Activated effector memory CD4-positive, alpha-beta T cell treated with Interleukin-2 at 50 U/mL for 16 hours (primary cell): ENCODE measurements around the gene PTPA.
A peak's percentile ranks its signal among the peaks of the same experiment; 100 is the strongest.
"Not testable (repeated sequence)": the region's sequence is repeated elsewhere in the genome, so short reads cannot be mapped to it uniquely, and the experiment has no call there.

Experiments
- DNase-seq: peaks from one replicate; pipeline ENCODE4 v3.0.0-alpha.2; 2020

PTPA gene

GRCh38 chr9:129161534-129161837, 50.3 kb downstream of the PTPA start:
- no peak for DNase-seq

DNA sequence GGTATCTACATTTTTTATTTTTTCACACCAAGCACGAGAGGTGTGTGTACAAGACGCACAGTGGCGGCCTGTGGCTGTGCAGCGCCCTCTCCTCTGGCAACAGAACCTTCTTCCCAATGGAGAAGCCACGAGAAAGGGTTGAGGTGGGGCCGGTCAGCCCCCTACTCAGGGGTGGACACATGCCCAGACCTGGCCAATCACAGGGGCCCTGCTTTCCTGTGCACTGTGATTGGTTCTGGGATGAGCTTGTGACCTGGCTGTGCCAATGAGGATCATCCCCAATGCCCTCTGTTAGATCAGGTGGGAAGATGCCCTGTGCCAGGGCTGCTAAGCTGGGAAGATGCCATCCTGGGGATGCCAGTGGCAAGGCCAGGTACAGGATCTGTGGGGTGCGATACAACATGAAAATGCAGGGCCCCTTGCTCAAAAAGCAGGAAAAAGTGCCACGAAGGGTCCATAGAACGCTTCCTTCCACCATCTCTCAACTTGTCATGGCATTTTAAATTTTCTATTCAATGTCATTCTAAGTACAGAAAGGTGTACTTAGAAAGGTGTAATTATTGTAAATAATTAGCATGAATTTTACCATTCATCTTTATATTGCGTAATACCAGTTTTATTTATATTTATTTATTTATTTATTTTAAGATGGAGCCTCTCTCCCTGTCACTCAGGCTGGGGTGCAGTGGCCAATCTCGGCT, 51.4 kb downstream of the PTPA start:
- DNase-seq: no peak

DNA sequence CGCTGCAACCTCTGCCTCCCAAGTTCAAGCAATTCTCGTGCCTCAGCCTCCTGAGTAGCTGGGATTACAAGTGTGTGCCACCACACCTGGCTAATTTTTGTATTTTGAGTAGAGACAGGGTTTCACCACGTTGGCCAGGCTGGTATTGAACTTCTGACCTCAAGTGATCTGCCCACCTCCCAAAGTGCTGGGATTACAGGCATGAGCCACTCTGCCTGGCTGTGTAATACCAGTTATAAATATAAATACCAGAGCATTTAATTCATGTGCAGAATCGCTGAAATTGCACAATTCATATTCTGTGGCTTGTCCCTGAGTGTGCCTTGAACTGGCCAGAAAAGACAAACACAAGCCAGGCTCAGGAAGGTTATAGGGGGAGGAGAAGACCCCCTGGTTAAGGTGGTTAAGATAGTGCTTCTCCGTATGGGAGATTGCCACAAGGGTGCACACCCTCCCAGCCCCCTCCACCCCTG, 52.0 kb downstream of the PTPA start:
- DNase-seq: not testable (repeated sequence)

DNA sequence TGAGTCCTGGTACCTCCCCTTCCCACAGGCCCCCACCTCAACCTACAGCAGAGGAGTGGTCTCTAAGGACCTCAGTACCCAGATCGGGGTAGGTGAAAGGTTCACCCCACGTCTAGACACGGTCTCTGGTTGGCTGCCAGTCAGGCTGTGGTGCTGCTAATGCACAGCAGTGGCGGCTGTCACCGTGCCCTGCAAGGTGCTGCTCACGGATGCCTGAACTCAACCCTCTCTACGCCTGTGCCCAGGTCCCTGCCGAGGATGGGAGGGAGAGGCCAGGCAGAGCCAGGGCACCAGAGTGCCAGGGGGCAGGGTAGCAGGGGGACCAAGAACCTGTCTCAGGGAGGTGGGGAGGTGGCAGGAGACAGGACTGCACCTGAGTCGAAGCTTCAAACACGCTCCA, 52.5 kb downstream of the PTPA start:
- no peak for DNase-seq

GRCh38 chr9:129164246-129164930, 53.2 kb downstream of the PTPA start:
- DNase-seq: no peak

DNA sequence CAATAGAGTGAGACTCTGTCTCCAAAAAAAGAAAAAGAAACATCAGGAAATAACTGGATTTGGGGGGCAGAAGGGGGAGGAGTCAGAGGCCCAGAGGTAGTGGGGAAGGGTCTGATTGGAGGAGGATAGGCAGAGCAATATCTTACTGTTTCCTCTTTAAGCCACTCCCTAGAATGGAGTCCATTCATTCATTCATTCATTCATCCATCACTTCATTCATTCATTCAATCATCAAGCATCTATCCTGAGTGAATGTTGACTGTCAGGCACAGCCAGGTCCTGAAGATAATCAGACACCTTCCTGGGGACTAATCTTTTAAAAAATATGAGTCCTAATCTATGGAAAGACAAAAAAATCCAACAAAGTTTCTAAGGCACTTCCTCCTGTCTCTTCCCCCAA, 54.0 kb downstream of the PTPA start:
- DNase-seq: no peak

DNA sequence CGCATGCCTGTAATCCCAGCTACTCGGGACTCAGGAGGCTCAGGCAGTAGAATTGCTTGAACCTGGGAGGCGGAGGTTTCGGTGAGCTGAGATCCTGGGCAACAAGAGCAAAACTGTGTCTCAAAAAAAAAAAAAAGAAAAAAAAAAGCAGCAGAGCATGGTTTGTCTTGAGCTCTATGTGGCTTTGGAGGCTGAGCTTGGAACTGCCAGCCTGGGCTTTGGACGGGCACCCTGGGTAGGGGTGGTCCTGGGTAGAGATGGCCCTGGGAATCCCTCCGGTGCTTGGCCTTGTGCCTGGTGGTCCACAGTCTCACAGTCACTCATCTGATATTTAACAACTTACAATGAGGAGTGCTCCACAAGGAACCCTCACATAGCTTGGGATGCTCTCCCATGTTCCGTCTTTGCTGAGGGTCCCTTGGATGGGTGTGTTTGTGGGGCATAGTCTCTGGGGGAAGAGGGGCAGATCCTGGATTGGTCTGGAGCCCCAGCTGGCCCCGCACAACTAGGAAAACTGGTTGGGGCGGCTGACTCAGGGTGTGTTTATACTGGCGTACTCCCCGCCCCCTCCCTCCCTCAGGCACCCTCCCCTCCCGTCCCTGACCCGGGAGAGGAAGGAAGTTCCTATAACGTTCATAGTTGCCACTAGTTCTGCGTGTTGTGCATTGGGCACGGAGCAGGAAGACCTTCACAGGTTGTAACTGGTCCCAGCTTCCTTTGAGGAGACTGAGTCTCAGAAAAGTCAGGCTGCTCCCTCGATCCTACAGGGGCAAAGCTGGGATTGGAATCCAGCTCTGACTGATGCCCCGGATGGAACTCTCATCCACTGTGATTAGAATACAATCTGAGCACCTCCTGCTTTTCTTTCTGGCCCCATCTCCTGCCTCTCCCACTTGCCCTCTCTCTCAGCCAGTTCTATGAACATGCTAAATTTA, 55.7 kb downstream of the PTPA start:
- no peak for DNase-seq

DNA sequence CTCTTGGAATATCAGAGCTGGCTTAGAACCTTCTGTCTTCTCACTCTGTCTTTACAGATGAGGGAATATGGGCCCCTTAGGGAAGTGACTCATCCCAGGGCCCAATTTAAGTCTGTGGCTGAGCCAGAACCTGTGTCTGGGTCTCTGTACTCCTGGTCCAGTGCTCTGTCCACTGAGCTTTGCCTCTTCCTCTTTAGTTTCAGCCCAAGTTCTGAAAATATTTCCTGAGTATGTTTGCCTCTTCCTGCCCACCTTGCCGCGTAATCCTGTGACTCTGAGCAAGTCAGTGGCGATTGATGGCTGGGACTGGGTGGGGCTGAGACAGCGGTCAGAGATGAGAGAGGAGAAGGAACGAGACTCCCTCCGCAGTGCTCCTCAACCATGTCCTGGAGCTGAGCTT, 59.0 kb downstream of the PTPA start:
- DNase-seq: no peak

DNA sequence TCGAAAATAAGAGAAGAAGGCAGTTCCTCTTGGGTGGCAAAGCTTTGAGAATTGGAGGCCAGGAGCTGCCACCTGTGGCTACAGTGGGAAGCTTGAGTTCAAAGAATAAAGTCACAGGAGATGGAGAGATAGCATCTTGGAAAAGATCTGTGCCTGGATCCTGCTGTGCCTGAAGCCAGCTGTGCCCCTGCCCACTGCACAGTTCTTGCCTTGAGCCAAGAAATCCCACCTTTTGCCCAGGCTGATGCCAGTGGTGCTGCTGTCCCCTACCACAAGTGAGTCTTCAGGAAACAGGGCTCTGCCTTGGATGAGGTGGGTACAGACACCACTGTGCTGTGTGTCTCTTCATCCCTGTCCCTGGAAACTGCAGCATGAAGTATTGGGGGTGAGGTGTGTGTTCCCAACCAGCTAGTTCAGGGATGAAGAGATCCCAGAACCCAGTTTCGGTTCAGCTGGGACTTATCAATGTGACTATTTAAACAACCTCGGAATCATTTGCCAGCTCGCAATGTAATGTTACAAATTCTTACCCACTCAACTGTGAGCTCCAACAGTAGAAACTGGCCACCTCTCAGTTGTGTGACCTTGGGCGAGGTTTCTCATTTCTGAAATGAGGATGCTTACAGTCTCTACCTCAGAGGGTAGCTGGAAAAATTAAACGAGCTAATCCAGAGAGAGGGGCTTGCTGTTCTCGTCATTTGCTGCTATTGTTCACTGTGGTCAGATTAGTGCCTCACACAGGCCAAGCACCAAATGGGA, 61.0 kb downstream of the PTPA start:
- DNase-seq: no peak

DNA sequence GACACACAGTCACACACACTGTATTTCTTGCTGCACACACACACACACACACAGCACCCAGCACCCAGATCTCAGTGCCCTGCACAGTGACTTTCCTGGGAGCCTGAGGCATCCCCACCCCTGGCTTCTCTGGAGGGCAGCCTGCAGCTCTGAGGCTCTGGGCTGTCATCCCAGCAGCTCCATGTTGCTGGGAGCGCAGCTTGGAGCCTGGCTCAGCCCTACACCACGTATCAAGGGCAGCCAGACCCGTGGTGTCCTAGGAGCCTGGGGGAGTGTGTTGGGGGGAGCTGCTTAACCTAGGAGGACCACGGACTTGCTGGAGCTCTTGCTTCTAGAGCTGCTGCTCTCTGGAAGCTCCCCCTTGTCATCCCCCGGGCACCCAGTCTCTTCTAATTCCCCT, 61.6 kb downstream of the PTPA start:
- DNase-seq: no peak

GRCh38 chr9:129173296-129174101, 62.3 kb downstream of the PTPA start:
- no peak for DNase-seq

DNA sequence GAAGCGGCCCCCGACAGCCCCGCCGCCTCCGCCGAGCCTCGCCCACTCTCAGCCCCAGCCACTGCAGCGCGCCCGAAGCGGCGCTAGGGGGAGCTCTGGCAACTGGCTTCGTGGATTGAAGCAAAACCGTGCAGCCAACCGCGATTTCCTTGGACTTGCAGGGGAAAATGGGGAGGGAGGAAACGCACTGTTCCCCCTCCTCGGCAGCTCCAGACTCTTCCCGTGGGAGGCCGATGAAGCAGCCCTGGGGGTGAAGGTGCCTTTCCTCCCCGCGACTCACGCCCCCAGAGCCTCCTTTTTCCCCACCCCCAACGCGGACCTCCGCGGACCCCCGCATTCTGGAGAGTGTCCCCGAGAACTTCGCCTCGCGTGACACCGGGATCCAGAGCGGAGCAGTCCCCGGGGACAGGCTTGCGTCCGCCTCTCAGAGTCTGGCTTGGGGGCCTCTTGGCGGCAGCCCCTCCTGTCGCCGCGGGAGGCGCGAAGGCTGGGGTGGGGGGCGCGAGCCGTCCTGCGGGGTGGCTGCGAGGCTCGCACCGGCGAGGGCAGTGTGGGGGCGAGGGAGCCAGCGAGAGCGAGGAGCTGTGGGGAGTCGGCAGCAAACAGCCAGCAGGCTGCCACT, 63.0 kb downstream of the PTPA start:
- peak; percentile 70 for DNase-seq

DNA sequence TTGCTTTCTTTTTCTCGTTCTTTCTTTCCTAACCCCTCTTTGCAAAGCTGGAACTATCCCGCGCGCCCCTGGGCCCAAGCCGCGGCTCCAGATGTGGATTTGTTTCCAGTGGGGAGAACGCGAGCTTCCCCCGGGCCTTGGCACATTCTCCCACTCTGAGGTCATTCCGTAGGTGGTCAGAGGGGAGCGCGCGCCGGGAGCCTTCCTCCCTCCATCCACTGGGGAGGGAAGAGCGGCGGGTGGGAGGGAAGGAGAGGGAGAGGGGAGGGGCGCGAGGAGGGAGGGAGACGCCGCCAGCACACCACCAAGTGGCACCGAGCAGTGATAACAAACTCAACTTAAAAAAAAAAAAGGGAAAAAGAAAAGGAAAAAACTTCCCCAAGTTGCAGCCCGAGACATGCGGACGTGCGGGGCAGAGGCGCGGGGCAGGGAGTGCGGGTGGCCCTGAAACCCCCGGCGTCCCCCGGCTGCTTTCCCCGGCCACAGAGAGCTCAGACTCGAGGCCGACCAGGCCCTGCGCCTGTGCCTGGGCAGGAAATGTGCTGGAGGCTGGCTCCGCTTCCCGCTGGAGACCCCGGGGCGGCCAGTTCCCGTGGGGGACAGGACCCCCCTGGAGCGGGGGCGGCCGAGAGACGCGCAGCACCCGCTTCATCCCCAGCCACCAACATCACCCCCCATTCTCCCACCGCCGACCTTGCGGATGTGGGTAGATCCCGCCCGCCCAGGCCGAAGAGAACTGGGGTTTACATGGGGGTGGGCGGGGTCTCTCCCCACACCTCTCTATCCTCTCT, 63.7 kb downstream of the PTPA start:
- peak; percentile 16 for DNase-seq

- no peak for DNase-seq
Observed at GRCh38 chr9:129175515-129175824, 64.3 kb downstream of the PTPA start.

GRCh38 chr9:129175825-129176633, 64.8 kb downstream of the PTPA start:
- peak; percentile 17 for DNase-seq

- no peak for DNase-seq
Observed at GRCh38 chr9:129176701-129177442, 65.7 kb downstream of the PTPA start.

DNA sequence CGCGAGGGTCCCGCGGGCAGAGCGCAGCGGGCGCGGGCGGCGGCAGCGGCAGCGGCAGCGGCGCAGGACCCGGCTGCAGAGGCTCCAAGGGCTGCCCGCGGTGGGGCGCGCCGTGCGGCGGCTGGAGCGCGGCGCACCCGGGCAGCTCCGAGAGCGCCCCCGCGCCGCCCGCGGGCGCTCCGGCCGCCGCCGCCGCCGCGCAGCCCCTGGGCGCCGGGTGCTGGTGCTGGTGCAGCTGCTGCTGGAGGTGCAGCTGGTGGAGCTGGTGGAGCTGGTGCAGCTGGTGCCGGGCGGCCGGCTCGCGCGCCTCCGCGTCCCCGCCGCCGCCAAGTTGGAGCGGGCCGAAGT, 66.2 kb downstream of the PTPA start:
- DNase-seq: no peak

- peak; percentile 90 for DNase-seq
Observed at GRCh38 chr9:129177791-129178567, 66.8 kb downstream of the PTPA start, which contains the start of gene IER5L. IER5L (minus strand) TSS chr9:129178261; CDS start chr9:129178052, 209 bp downstream.
